Measurements from ENCODE around the gene MUC5B.

DNA sequence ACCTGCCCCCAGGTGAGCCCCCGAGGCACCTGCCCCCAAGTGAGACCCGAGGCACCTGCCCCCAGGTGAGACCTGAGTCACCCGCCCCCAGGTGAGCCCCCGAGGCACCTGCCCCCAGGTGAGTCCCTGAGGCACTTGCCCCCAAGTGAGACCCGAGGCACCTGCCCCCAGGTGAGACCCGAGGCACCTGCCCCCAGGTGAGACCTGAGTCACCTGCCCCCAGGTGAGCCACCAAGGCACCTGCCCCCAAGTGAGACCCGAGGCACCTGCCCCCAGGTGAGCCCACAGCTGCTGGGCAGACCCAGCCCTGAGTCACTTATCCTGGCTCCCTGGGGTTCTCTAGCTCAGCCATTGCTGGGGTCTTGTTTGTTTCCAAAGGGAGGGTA is 36.2 kb downstream of the MUC5B start:
- TF ChIP-seq, protein P1, sequence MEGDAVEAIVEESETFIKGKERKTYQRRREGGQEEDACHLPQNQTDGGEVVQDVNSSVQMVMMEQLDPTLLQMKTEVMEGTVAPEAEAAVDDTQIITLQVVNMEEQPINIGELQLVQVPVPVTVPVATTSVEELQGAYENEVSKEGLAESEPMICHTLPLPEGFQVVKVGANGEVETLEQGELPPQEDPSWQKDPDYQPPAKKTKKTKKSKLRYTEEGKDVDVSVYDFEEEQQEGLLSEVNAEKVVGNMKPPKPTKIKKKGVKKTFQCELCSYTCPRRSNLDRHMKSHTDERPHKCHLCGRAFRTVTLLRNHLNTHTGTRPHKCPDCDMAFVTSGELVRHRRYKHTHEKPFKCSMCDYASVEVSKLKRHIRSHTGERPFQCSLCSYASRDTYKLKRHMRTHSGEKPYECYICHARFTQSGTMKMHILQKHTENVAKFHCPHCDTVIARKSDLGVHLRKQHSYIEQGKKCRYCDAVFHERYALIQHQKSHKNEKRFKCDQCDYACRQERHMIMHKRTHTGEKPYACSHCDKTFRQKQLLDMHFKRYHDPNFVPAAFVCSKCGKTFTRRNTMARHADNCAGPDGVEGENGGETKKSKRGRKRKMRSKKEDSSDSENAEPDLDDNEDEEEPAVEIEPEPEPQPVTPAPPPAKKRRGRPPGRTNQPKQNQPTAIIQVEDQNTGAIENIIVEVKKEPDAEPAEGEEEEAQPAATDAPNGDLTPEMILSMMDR (IDR thresholded peaks at IDR 0.05) = no peak
- no peak for TF ChIP-seq POLR2A (IDR thresholded peaks at IDR 0.05)
